ENCODE measurements around the gene PTX4. TPM values are rescaled to one million over a fixed set of nuclear protein-coding genes. Genes with fewer than 3 reads are reported as not detected.

The PTX4 gene
- total RNA-seq, 4 donors from 2014 or later: 0.40 TPM; not detected in 3

- Histone ChIP-seq H3K27me3 (no peaks in the 10 kb centered on the region), H3K9me3 (no peaks in the 10 kb centered on the region), H3K27ac (no peak overlapping the region), H3K4me3 (no peak overlapping the region), H3K36me3 (peaks cover 0 to 68% of the 10 kb centered on the region in 2 donors), H3K4me1 (peaks cover 0 to 16% (median 0%) of the 10 kb centered on the region in 3 donors)
- TF ChIP-seq POLR2AphosphoS5 (IDR thresholded peaks at IDR 0.05) (no peak), POLR2A (IDR thresholded peaks at IDR 0.05) (no peak), EP300 (IDR thresholded peaks at IDR 0.05) (no peak), CTCF (IDR thresholded peaks at IDR 0.05) (no peak)
- 89 to 100% methylated on average over 3 to 7 of the region's 26 CpGs for WGBS, 2 donors (ENCODE audit: low coverage in 1 of 2)
- ATAC-seq: no peak
Measured at GRCh38 chr16:1524366-1524765, 35.6 kb upstream of the PTX4 start.

DNA sequence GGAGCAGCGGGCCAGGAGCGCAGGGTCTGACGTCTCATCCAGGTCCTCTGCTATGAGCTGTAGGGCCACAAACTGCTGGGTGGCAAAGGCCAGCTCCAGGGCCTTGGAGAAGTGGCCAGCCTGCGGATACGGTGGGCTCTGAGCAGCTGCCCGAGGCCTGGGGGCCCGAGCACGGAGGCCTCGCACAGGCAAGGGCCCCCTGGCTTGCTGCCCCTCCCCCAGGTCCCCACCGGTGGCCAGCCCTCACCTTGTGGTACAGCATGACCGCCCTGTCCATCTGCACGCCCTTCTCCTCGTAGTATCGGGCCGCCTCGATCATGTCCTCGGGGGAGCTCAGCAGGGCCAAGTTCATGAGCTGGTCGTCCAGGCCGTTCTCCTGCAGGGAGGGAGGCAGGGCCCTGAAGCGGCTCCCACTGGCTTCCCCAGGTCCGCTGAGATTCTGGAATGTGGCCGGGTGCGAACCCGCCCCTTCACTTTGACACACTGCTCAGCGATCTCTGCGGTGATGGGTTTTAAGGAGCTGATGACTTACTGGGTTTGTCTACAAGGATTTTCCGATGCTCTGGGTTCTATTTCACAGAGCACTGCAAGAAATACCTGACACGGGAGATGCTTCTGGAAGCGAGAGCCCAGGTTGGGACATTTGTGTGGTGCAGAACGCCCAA is 35.0 kb upstream of the PTX4 start:
- peaks cover 0 to 70% of the 10 kb centered on the region in 2 donors for H3K36me3 ChIP-seq
- no peaks in the 10 kb centered on the region for H3K27me3 ChIP-seq
- H3K27ac ChIP-seq: no peak overlapping the region
- TF ChIP-seq CTCF (IDR thresholded peaks at IDR 0.05): no peak
- H3K4me3 ChIP-seq: no peak overlapping the region
- no peaks in the 10 kb centered on the region for H3K9me3 ChIP-seq
- WGBS, 2 donors (ENCODE audit: low coverage in 1 of 2): no CpG with 5 or more reads among the region's 30 CpGs
- no peak for ATAC-seq
- H3K4me1 ChIP-seq: peaks cover 0 to 16% (median 0%) of the 10 kb centered on the region in 3 donors

DNA sequence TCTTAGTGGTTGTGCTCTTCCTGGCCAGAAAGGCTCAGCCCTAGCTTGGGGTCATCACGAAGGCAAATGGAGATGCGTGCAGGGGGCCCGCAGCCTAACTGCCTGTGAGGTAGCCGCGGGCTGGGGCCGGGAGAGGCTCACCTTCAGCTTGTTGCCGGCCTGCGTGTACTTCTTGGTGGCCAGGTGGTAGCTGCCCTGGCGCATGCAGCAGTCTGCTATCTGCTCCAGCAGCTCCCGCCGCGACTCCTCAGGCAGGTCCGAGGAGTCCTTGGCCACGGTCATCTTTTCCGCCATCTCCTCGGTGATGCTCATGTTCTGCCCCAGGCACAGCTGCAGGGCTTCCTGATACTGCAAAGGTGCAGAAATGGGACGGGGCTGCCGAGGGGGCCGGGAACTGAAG is 31.7 kb upstream of the PTX4 start:
- no peaks in the 10 kb centered on the region for H3K27me3 ChIP-seq
- H3K27ac ChIP-seq: no peak overlapping the region
- peaks cover 0 to under 1% (median 0%) of the 10 kb centered on the region in 3 donors for H3K9me3 ChIP-seq
- no peak overlapping the region for H3K4me3 ChIP-seq
- H3K4me1 ChIP-seq: no peaks in the 10 kb centered on the region
- TF ChIP-seq CTCF (IDR thresholded peaks at IDR 0.05) (no peak), EP300 (IDR thresholded peaks at IDR 0.05) (no peak), POLR2A (IDR thresholded peaks at IDR 0.05) (no peak), POLR2AphosphoS5 (IDR thresholded peaks at IDR 0.05) (no peak)
- no peak for ATAC-seq
- H3K36me3 ChIP-seq: peaks cover 0 to 78% of the 10 kb centered on the region in 2 donors
- WGBS, 2 donors (ENCODE audit: low coverage in 1 of 2): 83% methylated on average over 2 of the region's 19 CpGs; no CpG with 5 or more reads in 1 of the 2 donors

GRCh38 chr16:1519831-1520230 is 31.1 kb upstream of the PTX4 start:
- TF ChIP-seq POLR2A (IDR thresholded peaks at IDR 0.05) (no peak), CTCF (IDR thresholded peaks at IDR 0.05) (no peak)
- no CpG with 5 or more reads among the region's 17 CpGs for WGBS, 2 donors (ENCODE audit: low coverage in 1 of 2)
- ATAC-seq: no peak
- no peaks in the 10 kb centered on the region for H3K4me1 ChIP-seq
- peaks cover 0 to 6% (median 0%) of the 10 kb centered on the region in 3 donors for H3K9me3 ChIP-seq
- no peak overlapping the region for H3K27ac ChIP-seq
- H3K36me3 ChIP-seq: peaks cover 0 to 78% of the 10 kb centered on the region in 2 donors
- no peak overlapping the region for H3K4me3 ChIP-seq
- H3K27me3 ChIP-seq: no peaks in the 10 kb centered on the region

GRCh38 chr16:1518626-1519135 is 29.9 kb upstream of the PTX4 start:
- no peak for TF ChIP-seq POLR2AphosphoS5 (IDR thresholded peaks at IDR 0.05)
- TF ChIP-seq EP300 (IDR thresholded peaks at IDR 0.05): no peak
- no peak for TF ChIP-seq POLR2A (IDR thresholded peaks at IDR 0.05)
- TF ChIP-seq CTCF (IDR thresholded peaks at IDR 0.05): no peak
- Histone ChIP-seq H3K27ac (no peak overlapping the region), H3K9me3 (peaks cover 0 to 15% (median 0%) of the 10 kb centered on the region in 3 donors), H3K36me3 (peaks cover 0 to 76% of the 10 kb centered on the region in 2 donors), H3K4me3 (no peak overlapping the region), H3K4me1 (no peaks in the 10 kb centered on the region), H3K27me3 (no peaks in the 10 kb centered on the region)
- no peak for ATAC-seq
- 97% methylated on average over 6 of the region's 16 CpGs; no CpG with 5 or more reads in 1 of the 2 donors for WGBS, 2 donors (ENCODE audit: low coverage in 1 of 2)

Measured in gastroesophageal sphincter (tissue), 4 donors.